GM21786 (cell line): Measurements from ENCODE around the gene ADIPOQ.
"Not testable (repeated sequence)": the region's sequence is repeated elsewhere in the genome, so short reads cannot be mapped to it uniquely, and the experiment has no call there.

Experiments used
- ATAC-seq: cut with Tn5 transposase; IDR thresholded peaks from one replicate; pipeline ENCODE4 v1.9.1; 2021; ENCODE audit not compliant: unreplicated experiment

ADIPOQ gene

GRCh38 chr3:186870421-186871201 is 28.1 kb downstream of the ADIPOQ start:
- ATAC-seq, result no peak

- no peak for ATAC-seq
Measured at GRCh38 chr3:186871403-186871924, 29.0 kb downstream of the ADIPOQ start.

DNA sequence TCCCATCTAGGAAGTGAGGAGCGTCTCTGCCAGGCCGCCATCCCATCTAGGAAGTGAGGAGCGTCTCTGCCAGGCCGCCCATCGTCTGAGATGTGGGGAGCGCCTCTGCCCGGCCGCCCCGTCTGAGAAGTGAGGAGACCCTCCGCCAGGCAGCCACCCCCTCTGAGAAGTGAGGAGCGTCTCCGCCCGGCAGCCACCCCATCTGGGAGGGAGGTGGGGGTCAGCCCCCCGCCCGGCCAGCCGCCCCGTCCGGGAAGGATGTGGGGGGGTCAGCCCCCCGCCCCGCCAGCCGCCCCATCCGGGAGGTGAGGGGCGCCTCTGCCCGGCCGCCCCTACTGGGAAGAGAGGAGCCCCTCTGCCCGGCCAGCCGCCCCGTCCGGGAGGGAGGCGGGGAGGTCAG is 31.3 kb downstream of the ADIPOQ start:
- ATAC-seq, result not testable (repeated sequence)

- not testable (repeated sequence) for ATAC-seq
Measured at GRCh38 chr3:186874216-186874615, 31.7 kb downstream of the ADIPOQ start.

GRCh38 chr3:186874841-186875240 is 32.3 kb downstream of the ADIPOQ start:
- not testable (repeated sequence) for ATAC-seq

DNA sequence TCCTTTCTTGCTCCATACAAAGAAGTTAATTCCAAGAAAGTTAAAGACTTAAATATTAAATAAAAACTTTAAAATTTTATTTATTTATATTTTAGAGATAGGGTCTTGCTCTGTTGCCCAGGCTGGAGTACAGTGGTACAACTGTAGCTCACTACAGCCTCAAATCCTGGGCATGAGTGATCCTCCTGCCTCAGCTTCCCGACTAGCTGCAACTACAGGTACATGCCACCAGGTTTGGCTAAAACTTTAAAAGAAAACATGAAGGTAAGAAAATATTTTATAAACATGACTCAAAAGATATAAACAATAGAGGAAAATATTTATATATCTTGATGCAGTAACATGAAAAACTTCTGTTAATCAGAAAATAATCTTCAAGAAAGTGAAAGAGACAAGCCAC is 33.2 kb downstream of the ADIPOQ start:
- ATAC-seq, result no peak

GRCh38 chr3:186879781-186880180 is 37.3 kb downstream of the ADIPOQ start:
- no peak for ATAC-seq

- ATAC-seq, result no peak
Measured at GRCh38 chr3:186880406-186880805, 37.9 kb downstream of the ADIPOQ start.

DNA sequence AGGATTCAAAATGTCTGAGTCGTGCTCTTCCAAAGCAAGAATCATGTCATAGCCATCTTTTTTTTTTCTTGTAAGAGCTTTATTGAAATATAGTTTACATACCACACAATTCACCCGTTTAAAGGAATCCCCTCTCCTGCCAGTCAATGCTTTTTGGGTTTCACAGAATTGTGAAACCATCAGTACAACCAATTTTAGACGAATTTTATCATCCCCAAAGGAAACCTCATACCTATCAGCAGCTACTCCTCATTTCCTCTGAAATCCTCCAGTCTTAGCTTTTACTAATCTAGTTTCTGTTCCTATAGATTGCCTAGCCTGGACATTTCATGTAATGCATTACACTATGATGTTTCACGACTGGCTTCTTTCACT is 39.6 kb downstream of the ADIPOQ start:
- ATAC-seq, result no peak

- no peak for ATAC-seq
Measured at GRCh38 chr3:186882881-186883685, 40.6 kb downstream of the ADIPOQ start.

GRCh38 chr3:186883686-186884058 is 41.2 kb downstream of the ADIPOQ start:
- no peak for ATAC-seq

- not testable (repeated sequence) for ATAC-seq
Measured at GRCh38 chr3:186884868-186885267, 42.4 kb downstream of the ADIPOQ start.

DNA sequence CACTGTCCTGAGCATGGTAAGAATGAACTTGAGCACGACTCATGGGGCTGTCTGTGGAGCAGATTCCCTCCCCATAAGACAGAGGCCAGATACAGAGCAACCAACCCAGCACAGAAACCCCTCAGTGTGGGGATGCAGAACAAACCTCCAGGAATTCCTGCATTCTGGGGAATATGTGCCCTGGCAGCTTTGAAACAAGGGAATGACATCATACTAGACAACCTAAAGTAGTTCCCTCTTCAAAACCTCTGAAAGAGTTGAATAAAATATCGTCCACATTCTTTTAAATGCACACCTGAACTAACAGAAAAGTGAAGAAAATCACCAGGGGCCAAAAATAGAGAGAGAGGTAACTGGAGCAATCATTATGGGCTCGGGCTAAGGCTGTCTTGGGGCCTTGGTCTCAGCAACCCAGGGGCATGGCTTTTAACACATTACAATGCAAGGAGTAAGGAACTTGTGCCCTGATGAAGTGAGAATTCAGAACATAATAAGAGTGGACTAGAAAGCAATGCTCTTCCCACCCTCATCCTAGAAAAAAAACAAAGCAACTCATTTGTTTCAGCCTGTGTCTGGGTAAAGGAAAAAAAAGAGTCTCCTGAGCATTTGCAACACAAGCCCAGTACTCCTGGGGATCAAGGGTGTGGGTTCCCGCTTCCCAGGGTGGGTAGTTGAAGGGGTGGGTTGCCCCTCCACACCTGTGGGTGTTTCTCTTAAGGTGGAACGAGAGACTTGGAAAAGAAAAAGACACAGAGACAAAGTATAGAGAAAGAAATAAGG is 43.9 kb downstream of the ADIPOQ start:
- no peak for ATAC-seq

DNA sequence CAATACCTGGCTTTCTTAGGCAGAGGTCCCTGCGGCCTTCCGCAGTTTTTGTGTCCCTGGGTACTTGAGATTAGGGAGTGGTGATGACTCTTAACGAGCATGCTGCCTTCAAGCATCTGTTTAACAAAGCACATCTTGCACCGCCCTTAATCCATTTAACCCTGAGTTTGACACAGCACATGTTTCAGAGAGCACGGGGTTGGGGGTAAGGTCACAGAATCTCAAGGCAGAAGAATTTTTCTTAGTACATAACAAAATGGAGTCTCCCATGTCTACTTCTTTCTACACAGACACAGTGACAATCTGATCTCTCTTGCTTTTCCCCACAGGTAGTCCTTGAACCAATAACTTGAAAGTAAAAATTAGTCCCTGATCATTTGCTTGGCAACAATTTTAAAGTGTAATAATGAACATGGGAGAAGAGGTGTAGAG is 45.0 kb downstream of the ADIPOQ start:
- ATAC-seq, result not testable (repeated sequence)

- ATAC-seq, result no peak
Measured at GRCh38 chr3:186888569-186888968, 46.1 kb downstream of the ADIPOQ start.

DNA sequence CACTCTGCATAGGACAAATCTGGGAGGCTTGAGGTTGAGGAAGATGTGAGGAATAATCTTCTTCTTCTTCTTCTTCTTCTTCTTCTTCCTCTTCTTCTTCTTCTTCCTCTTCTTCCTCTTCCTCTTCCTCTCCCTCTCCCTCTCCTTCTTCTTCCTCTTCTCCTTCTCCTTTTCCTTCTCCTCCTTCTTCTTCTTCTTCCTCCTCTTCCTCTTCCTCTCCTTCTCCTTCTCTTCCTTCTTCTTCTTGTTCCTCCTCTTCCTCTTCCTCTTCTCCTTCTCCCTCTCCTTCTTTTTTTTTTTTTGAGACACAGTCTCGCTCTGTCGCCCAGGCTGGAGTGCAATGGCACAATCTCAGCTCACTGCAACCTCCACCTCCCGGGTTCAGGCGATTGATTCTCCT is 47.2 kb downstream of the ADIPOQ start:
- not testable (repeated sequence) for ATAC-seq

GRCh38 chr3:186890911-186891310 is 48.4 kb downstream of the ADIPOQ start:
- ATAC-seq, result no peak

DNA sequence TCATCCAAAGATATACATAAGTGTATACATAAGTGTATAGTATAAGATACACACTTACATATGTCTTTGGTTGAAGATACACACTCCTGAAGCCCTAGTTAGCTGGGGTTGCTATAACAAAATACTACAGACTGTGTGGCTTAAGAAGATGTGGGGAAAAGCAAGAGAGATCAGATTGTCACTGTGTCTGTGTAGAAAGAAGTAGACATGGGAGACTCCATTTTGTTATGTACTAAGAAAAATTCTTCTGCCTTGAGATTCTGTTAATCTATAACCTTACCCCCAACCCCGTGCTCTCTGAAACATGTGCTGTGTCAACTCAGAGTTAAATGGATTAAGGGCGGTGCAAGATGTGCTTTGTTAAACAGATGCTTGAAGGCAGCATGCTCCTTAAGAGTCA is 50.6 kb downstream of the ADIPOQ start:
- not testable (repeated sequence) for ATAC-seq

DNA sequence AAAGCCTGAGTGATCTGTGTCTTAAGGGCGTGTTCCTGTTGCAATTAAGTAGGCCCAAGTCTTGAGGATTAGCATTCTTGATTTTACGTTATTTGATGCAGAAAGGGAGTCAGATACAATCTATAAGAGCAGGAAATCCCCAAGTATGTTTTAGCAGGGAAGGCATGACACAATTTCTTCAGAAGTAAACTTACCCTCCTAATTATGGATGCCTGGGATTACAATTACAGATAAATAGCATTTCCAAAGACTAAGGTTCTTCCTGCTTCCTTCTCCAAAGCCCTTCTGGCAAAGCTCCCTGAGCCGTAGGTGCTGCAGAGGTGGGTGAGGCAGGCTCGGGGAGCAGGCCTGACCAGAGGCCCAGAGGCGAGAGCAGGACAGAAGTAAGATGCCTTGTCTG is 52.9 kb downstream of the ADIPOQ start:
- no peak for ATAC-seq

- no peak for ATAC-seq
Measured at GRCh38 chr3:186896006-186896405, 53.5 kb downstream of the ADIPOQ start.

DNA sequence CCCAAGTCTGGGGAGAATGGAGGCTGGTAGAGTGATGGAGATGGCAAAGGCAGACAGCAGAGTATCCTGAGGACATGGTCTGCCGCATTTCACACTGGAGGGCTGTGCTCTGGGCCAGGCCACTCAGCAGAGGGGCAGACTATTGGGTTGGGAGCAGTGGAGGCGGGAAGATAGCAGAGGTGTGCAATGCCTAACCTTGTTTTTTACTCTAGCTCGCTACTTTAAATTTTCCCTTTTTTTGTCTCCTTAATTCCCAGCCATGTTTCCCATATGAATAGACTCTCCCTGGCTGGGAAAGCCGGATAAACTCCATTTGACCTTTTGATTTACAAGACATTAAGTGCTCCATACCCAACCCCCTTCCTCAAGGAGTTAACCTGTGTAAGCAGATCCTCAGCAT is 54.4 kb downstream of the ADIPOQ start:
- ATAC-seq, result no peak
